A549 (cell line): ENCODE results near the gene TSTD1. TPM values are rescaled to one million over a fixed set of nuclear protein-coding genes. Genes with fewer than 3 reads are reported as not detected.
A peak's percentile ranks its signal among the peaks of the same experiment; 100 is the strongest.

Experiments used
- ATAC-seq, 2 experiments: fragments of 200-7000 bp in 1 of 2; fragments of >200 bp in 1 of 2; cut with Nextera tagmentation in 1 of 2; cut with Tn5 transposase in 1 of 2; 3 replicates each; pipeline versions ENCODE4 v1.8.0 to v1.9.1; 2018 to 2020; ENCODE audit warnings: mild to moderate bottlenecking in 1 of 2, moderate library complexity in 1 of 2
- CTCF ChIA-PET: fragments of 300-600 bp; sonication (Branson Sonifier 250); formaldehyde crosslinking; extraction: SDS; loops from one replicate; lab custom pipeline; 2021; ENCODE audit warnings: antibody characterized with exemption, inconsistent platforms; lab: Yijun Ruan, JAX
- POLR2A ChIA-PET: fragments of 350-600 bp; formaldehyde crosslinking; extraction: SDS; loops from one replicate; lab custom pipeline; 2021; ENCODE audit warnings: antibody characterized with exemption, inconsistent platforms; lab: Yijun Ruan, JAX
- DNase-seq, 2 experiments: peaks; one replicate each; pipeline versions ENCODE4 v3.0.0 to v3.0.0-alpha.2; 2011 to 2016; ENCODE audit warnings: low read depth in 1 of 2, low spot score in 1 of 2
- FAIRE-seq: peaks from 2 replicates; lab custom pipeline; 2011; peaks lifted over from hg19 to GRCh38; lab: Jason Lieb, UNC
- H3K27ac ChIP-seq, 2 experiments: fragments of >200 bp; sonication (Bioruptor Twin); formaldehyde crosslinking; 3 replicates each; pipeline ENCODE4 v1.5.1; 2016 to 2017
- H3K4me1 ChIP-seq: fragments of >200 bp; sonication (Bioruptor Twin); formaldehyde crosslinking; 3 replicates; pipeline ENCODE4 v1.6.1; 2016
- H3K4me2 ChIP-seq: fragments of >200 bp; sonication (Bioruptor Twin); formaldehyde crosslinking; 3 replicates; pipeline ENCODE4 v1.6.1; 2016
- H3K4me3 ChIP-seq: fragments of >200 bp; sonication (Bioruptor Twin); formaldehyde crosslinking; 3 replicates; pipeline ENCODE4 v1.5.1; 2016
- H3K9me3 ChIP-seq: fragments of >200 bp; sonication (Bioruptor Twin); formaldehyde crosslinking; 3 replicates; pipeline ENCODE4 v1.6.1; 2016
- BHLHE40 ChIP-seq: IDR thresholded peaks from 2 replicates; pipeline ENCODE4 v1.6.1; 2012; ENCODE audit warnings: low read depth, low read length, inconsistent platforms
- CBX2 ChIP-seq: fragments of 200-600 bp; sonication (generic); IDR thresholded peaks from 2 replicates; pipeline ENCODE4 v1.6.1; 2016; ENCODE audit warnings: low read depth, mild to moderate bottlenecking, borderline replicate concordance
- CHD4 ChIP-seq: fragments of 200-600 bp; sonication (generic); IDR thresholded peaks from 2 replicates; pipeline ENCODE4 v1.6.1; 2016; ENCODE audit warnings: antibody characterized with exemption, mild to moderate bottlenecking, borderline replicate concordance
- EHF ChIP-seq: fragments of 250-450 bp; sonication (Bioruptor Pico); IDR thresholded peaks from 2 replicates; pipeline ENCODE4 v1.5.0; 2020; ENCODE audit warnings: mild to moderate bottlenecking
- EHMT2 ChIP-seq: fragments of 200-600 bp; sonication (generic); IDR thresholded peaks from 2 replicates; pipeline ENCODE4 v1.6.1; 2016; ENCODE audit warnings: antibody characterized with exemption, low read depth, mild to moderate bottlenecking, moderate library complexity
- FOSB ChIP-seq: fragments of 250-450 bp; sonication (Bioruptor Pico); IDR thresholded peaks from 2 replicates; pipeline ENCODE4 v1.5.0; 2020; ENCODE audit warnings: mild to moderate bottlenecking, moderate library complexity
- FOSL2 ChIP-seq, 2 experiments: fragments of 450-650 bp in 1 of 2; fragments of >200 bp in 1 of 2; sonication (Bioruptor Twin) in 1 of 2; formaldehyde crosslinking; IDR thresholded peaks; 2 replicates each; pipeline versions ENCODE4 v1.5.0 to v1.6.1; 2016 to 2020; ENCODE audit warnings: mild to moderate bottlenecking in 1 of 2, moderate library complexity in 1 of 2
- FOXS1 ChIP-seq: fragments of 250-450 bp; sonication (Bioruptor Pico); IDR thresholded peaks from 2 replicates; pipeline ENCODE4 v1.5.0; 2020; ENCODE audit warnings: mild to moderate bottlenecking, moderate library complexity
- GATA3 ChIP-seq: IDR thresholded peaks from 2 replicates; pipeline ENCODE4 v1.6.1; 2012; ENCODE audit warnings: borderline replicate concordance
- HDAC2 ChIP-seq: fragments of 200-600 bp; sonication (generic); IDR thresholded peaks from 2 replicates; pipeline ENCODE4 v1.6.1; 2016
- HEYL ChIP-seq: fragments of 250-450 bp; sonication (Bioruptor Pico); IDR thresholded peaks from 2 replicates; pipeline ENCODE4 v1.8.0; 2021; ENCODE audit warnings: mild to moderate bottlenecking, moderate library complexity
- POLR2A ChIP-seq: IDR thresholded peaks from 2 replicates; pipeline ENCODE4 v1.6.1; 2012; ENCODE audit warnings: mild to moderate bottlenecking, low read length
- RARB ChIP-seq: fragments of 250-450 bp; sonication (Bioruptor Pico); IDR thresholded peaks from 2 replicates; pipeline ENCODE4 v1.8.0; 2021; ENCODE audit warnings: mild to moderate bottlenecking, moderate library complexity
- RCOR1 ChIP-seq: fragments of 150-350 bp; IDR thresholded peaks from 2 replicates; pipeline ENCODE4 v1.6.1; 2014; ENCODE audit warnings: antibody characterized with exemption, low read length, low read depth
- RFX5 ChIP-seq: fragments of 450-650 bp; IDR thresholded peaks from 2 replicates; pipeline ENCODE4 v1.7.1; 2014; ENCODE audit warnings: antibody characterized with exemption, mild to moderate bottlenecking, moderate library complexity
- RNF2 ChIP-seq: fragments of 200-600 bp; sonication (generic); IDR thresholded peaks from 2 replicates; pipeline ENCODE4 v1.6.1; 2016; ENCODE audit warnings: low read depth, mild to moderate bottlenecking, antibody characterized with exemption, moderate library complexity, borderline replicate concordance
- SREBF2 ChIP-seq: fragments of 450-650 bp; IDR thresholded peaks from 2 replicates; pipeline ENCODE4 v1.6.1; 2014; ENCODE audit warnings: mild to moderate bottlenecking, moderate library complexity
- TP53 ChIP-seq: fragments of 250-450 bp; sonication (Bioruptor Pico); IDR thresholded peaks from 2 replicates; pipeline ENCODE4 v1.5.0; 2021; ENCODE audit warnings: mild to moderate bottlenecking, moderate library complexity
- ZFP36 ChIP-seq: fragments of 450-650 bp; IDR thresholded peaks from 2 replicates; pipeline ENCODE4 v1.6.1; 2014; ENCODE audit warnings: borderline replicate concordance; ENCODE audit not compliant: partially characterized antibody
- ZSCAN20 ChIP-seq: fragments of 250-450 bp; sonication (Bioruptor Pico); IDR thresholded peaks from 2 replicates; pipeline ENCODE4 v1.8.0; 2022; ENCODE audit warnings: mild to moderate bottlenecking, moderate library complexity
- WGBS: methylation state at CpG from one replicate; pipeline ENCODE4 v1.1.6; 2017; ENCODE audit errors: missing lambda C conversion rate; 5-methylcytosine and 5-hydroxymethylcytosine counted together
- polyA plus RNA-seq, 4 experiments: library from polyadenylated mRNA; depleted of rRNA in 3 of 4; stranded (reverse); fragments of >200 nt; fragmentation: RNase III in 1 of 4; extraction: RNeasy Plus Mini Kit Qiagen cat#74134 plus additional on column Dnase treatment in 1 of 4; gene quantifications; 2 replicates in 3 of 4; 3 replicates in 1 of 4; pipeline ENCODE4 v1.2.3, GENCODE V29; 2011 to 2017
- TF ChIP-seq, protein P1 (sequence below): IDR thresholded peaks from 2 replicates; pipeline ENCODE4 v1.6.1; 2012; ENCODE audit warnings: low read depth, borderline replicate concordance
- TF ChIP-seq, protein P2 (sequence below): IDR thresholded peaks from 2 replicates; pipeline ENCODE4 v1.6.1; 2012
- TF ChIP-seq, protein P3 (sequence below): IDR thresholded peaks from 2 replicates; pipeline ENCODE4 v1.6.1; 2012
- TF ChIP-seq, protein P4 (sequence below): fragments of >200 bp; sonication (Bioruptor Twin); formaldehyde crosslinking; IDR thresholded peaks from 3 replicates; pipeline ENCODE4 v1.5.1; 2016

Gene TSTD1
- polyA plus RNA-seq, 2 of the 4 experiments (the other 2 are of a cell fraction), result 0.17 TPM; not detected in 1

DNA sequence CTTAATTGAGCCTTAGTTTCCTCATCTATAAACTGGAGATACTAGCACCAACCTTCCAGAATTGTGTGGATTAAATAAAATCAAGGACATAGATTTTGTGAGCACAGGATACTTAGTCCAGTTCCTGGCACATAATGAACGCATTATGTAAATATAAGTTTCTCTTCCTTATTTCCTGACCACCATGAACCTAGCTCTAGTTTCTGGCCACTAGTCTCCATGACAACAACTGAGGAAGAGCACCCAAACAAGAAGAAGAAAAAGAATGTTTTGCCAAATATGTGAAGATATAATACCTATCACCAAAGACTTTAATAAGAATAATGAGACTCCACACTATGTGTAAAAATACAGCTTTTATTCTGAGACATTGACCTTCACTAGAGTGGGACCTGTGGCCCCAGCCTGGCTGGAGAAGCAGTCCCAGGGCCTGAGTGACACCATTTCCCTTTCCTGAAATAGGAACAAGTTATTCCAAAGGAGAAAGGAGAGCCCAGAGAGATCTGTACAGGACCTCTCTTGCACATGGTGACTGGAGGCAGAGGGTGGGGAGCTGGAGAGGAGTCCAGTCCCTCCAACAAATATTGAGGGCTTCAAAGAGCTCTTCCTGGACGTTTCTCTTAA, 8.0 kb upstream of the TSTD1 start:
- ChIA-PET CTCF (interaction anchor here (0.6 to 4.6 kb wide), 11 partner anchors 9 to 701 kb away, joined by 3 to 42 read pairs (median 5); partner anchors contain the start of genes F11R and KLHDC9), POLR2A (interaction anchor here (1.2 to 2.9 kb wide), 7 partner anchors 25 to 120 kb away, joined by 3 to 32 read pairs (median 7); partner anchors contain the start of genes F11R and PPOX)
- TF ChIP-seq RARB (CRISPR knock-in tag) (no peak), HEYL (no peak), CBX2 (no peak), POLR2A (no peak), TP53 (CRISPR knock-in tag) (no peak), RFX5 (no peak), EHMT2 (no peak), RCOR1 (no peak), RNF2 (no peak), ZSCAN20 (no peak), BHLHE40 (no peak), FOSL2 (IDR thresholded peaks at IDR 0.05) (no peak), FOSL2 (CRISPR knock-in tag; IDR thresholded peaks at IDR 0.05) (no peak), SREBF2 (no peak)
- TF ChIP-seq, protein P1, sequence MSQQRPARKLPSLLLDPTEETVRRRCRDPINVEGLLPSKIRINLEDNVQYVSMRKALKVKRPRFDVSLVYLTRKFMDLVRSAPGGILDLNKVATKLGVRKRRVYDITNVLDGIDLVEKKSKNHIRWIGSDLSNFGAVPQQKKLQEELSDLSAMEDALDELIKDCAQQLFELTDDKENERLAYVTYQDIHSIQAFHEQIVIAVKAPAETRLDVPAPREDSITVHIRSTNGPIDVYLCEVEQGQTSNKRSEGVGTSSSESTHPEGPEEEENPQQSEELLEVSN, result no peak
- TF ChIP-seq, protein P2, sequence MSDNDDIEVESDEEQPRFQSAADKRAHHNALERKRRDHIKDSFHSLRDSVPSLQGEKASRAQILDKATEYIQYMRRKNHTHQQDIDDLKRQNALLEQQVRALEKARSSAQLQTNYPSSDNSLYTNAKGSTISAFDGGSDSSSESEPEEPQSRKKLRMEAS, result no peak
- TF ChIP-seq, protein P3, sequence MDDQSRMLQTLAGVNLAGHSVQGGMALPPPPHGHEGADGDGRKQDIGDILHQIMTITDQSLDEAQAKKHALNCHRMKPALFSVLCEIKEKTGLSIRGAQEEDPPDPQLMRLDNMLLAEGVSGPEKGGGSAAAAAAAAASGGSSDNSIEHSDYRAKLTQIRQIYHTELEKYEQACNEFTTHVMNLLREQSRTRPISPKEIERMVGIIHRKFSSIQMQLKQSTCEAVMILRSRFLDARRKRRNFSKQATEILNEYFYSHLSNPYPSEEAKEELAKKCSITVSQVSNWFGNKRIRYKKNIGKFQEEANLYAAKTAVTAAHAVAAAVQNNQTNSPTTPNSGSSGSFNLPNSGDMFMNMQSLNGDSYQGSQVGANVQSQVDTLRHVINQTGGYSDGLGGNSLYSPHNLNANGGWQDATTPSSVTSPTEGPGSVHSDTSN, result no peak
- TF ChIP-seq, protein P4, sequence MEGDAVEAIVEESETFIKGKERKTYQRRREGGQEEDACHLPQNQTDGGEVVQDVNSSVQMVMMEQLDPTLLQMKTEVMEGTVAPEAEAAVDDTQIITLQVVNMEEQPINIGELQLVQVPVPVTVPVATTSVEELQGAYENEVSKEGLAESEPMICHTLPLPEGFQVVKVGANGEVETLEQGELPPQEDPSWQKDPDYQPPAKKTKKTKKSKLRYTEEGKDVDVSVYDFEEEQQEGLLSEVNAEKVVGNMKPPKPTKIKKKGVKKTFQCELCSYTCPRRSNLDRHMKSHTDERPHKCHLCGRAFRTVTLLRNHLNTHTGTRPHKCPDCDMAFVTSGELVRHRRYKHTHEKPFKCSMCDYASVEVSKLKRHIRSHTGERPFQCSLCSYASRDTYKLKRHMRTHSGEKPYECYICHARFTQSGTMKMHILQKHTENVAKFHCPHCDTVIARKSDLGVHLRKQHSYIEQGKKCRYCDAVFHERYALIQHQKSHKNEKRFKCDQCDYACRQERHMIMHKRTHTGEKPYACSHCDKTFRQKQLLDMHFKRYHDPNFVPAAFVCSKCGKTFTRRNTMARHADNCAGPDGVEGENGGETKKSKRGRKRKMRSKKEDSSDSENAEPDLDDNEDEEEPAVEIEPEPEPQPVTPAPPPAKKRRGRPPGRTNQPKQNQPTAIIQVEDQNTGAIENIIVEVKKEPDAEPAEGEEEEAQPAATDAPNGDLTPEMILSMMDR, result no peak
- peak overlapping the region; percentile 73 for H3K4me2 ChIP-seq
- DNase-seq (no peak), FAIRE-seq (no peak), ATAC-seq (no peak)
- peaks cover 34% of the 10 kb centered on the region for H3K9me3 ChIP-seq
- WGBS, result 31% methylated on average over 2 of the region's 2 CpGs
- peaks cover 6% of the 10 kb centered on the region for H3K4me1 ChIP-seq
- peak overlapping the region; percentile 87 to 93 for H3K27ac ChIP-seq
- H3K4me3 ChIP-seq, result peak overlapping the region; percentile 75

DNA sequence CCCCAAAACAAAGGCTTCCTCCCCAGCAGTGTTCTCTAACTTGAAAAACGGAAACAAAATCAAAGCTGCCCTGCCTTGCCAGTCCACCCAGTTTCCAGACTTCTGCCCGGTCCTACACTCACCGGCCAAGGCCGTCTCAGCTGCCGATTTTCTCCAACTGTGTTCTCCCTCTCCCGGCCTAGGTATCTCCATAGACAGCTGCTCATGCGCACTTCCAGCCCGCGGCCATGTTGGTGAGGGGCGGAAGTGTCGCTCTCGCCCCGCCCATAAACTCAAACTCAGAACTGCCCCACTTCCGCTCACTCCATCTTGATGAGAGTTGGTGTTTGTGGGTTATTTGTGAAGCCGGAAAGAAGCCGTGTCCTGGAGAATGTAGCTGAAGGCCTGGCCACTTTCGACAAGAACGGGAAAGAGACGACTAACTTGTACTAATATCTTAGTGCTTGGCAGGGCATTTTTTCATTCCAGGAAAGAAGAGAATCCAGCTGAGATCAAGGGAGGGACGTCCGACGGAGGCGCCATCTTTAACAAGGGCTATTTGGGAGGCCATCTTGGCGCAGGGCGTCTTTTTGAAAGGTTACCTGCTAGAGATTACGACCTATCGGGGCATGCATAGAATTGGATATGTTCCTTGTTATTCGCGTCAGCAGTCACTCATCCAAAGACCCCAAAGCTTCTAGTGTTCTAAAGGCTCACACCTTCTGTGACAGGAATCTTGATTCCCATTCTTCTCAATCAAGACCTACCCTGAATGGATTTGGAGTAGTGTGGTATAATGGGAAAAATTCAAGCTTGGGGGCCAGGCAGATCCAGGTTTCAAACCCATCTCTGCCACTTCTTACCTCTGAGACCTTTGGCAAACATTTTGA, 7.2 kb upstream of the TSTD1 start, which contains the start of gene USF1:
TSS of gene USF1 (minus strand) at position 242 of the 869 bp plus-strand sequence. CDS start 2,702 bp downstream, outside the sequence.
- Histone ChIP-seq H3K27ac (peak within 1 kb of the TSS; percentile 87 to 93), H3K9me3 (peaks cover 34% of the 10 kb centered on the region), H3K4me2 (peak within 1 kb of the TSS; percentile 85), H3K4me3 (peak within 1 kb of the TSS; percentile 75), H3K4me1 (peaks cover 6% of the 10 kb centered on the region)
- ATAC-seq (peak; percentile 90 to 95), FAIRE-seq (no peak), DNase-seq (peak; percentile 96 to 97)
- WGBS, result 2% methylated on average over 29 of the region's 29 CpGs
- CTCF ChIA-PET, result interaction anchor here (0.6 to 4.6 kb wide), 12 partner anchors 10 to 700 kb away, joined by 3 to 42 read pairs (median 6); partner anchors contain the start of genes F11R and KLHDC9
- POLR2A ChIA-PET, result interaction anchor here (0.6 to 2.9 kb wide), 13 partner anchors 14 to 376 kb away, joined by 3 to 32 read pairs (median 4); partner anchors contain the start of genes DEDD, F11R, PPOX and UFC1
- no peak; the same call in 1 of the 2 replicates for TF ChIP-seq SREBF2
- 0 out of 2 replicates have a peak, but pooled peaks have one; percentile 38 for TF ChIP-seq FOXS1
- peak; percentile 74 for TF ChIP-seq FOSB (CRISPR knock-in tag)
- TF ChIP-seq ZFP36, result no peak
- TF ChIP-seq RCOR1, result no peak
- TF ChIP-seq GATA3, result no peak
- TF ChIP-seq, protein P1, result peak; percentile 42; the same call in 1 of the 2 replicates
- no peak for TF ChIP-seq RFX5
- TF ChIP-seq HDAC2, result no peak
- TF ChIP-seq EHF (CRISPR knock-in tag), result peak; percentile 65; the same call in 1 of the 2 replicates
- TF ChIP-seq, protein P4, result no peak
- no peak for TF ChIP-seq CHD4
- TF ChIP-seq CBX2, result no peak
